Midbrain (tissue), 1 donor: ENCODE results near the gene PLAAT4.

Experiments
- DNase-seq: peaks from one replicate; lab custom pipeline; 2025; lab: John Stamatoyannopoulos, UW

PLAAT4 gene

GRCh38 chr11:63536669-63537292 is at the start of gene PLAAT4:
Gene PLAAT4, plus strand, starts transcription at chr11:63536808. Its CDS starts 61 bp downstream, at chr11:63536869.
- DNase-seq: peak; percentile 70

GRCh38 chr11:63488789-63489188 is 47.8 kb upstream of the PLAAT4 start:
- DNase-seq: no peak

- no peak for DNase-seq
Observed at GRCh38 chr11:63489879-63490278, 46.7 kb upstream of the PLAAT4 start.

GRCh38 chr11:63490551-63491239 is 45.9 kb upstream of the PLAAT4 start, which contains the start of gene PLAAT5:
Gene PLAAT5, minus strand, starts transcription at chr11:63491167. Its CDS starts 133 bp downstream, at chr11:63491034.
- peak; percentile 48 for DNase-seq

- no peak for DNase-seq
Observed at GRCh38 chr11:63491240-63491587, 45.4 kb upstream of the PLAAT4 start.

- DNase-seq: no peak
Observed at GRCh38 chr11:63491636-63492372, 44.8 kb upstream of the PLAAT4 start.

- no peak for DNase-seq
Observed at GRCh38 chr11:63492441-63492840, 44.2 kb upstream of the PLAAT4 start.

GRCh38 chr11:63493127-63493526 is 43.5 kb upstream of the PLAAT4 start:
- DNase-seq: no peak

GRCh38 chr11:63494975-63495374 is 41.6 kb upstream of the PLAAT4 start:
- DNase-seq: no peak

- no peak for DNase-seq
Observed at GRCh38 chr11:63499874-63500273, 36.7 kb upstream of the PLAAT4 start.

GRCh38 chr11:63501236-63501635 is 35.4 kb upstream of the PLAAT4 start:
- no peak for DNase-seq

- no peak for DNase-seq
Observed at GRCh38 chr11:63502252-63502820, 34.3 kb upstream of the PLAAT4 start.

GRCh38 chr11:63503492-63503891 is 33.1 kb upstream of the PLAAT4 start:
- DNase-seq: no peak

- no peak for DNase-seq
Observed at GRCh38 chr11:63504054-63504453, 32.6 kb upstream of the PLAAT4 start.

- DNase-seq: peak; percentile 35
Observed at GRCh38 chr11:63504933-63505586, 31.5 kb upstream of the PLAAT4 start.

- DNase-seq: no peak
Observed at GRCh38 chr11:63505857-63506528, 30.6 kb upstream of the PLAAT4 start, which contains the start of gene LGALS12. Gene LGALS12, plus strand, starts transcription at chr11:63506084. Its CDS starts 375 bp downstream, at chr11:63506459.

GRCh38 chr11:63506876-63507275 is 29.7 kb upstream of the PLAAT4 start:
- DNase-seq: no peak

- DNase-seq: no peak
Observed at GRCh38 chr11:63507511-63507910, 29.1 kb upstream of the PLAAT4 start.

- DNase-seq: peak; percentile 81
Observed at GRCh38 chr11:63508009-63508408, 28.6 kb upstream of the PLAAT4 start.

GRCh38 chr11:63508745-63509144 is 27.9 kb upstream of the PLAAT4 start:
- no peak for DNase-seq

- DNase-seq: peak; percentile 88
Observed at GRCh38 chr11:63510360-63511047, 26.1 kb upstream of the PLAAT4 start.
